ENCODE results near the gene TMEM141.

The TMEM141 gene

DNA sequence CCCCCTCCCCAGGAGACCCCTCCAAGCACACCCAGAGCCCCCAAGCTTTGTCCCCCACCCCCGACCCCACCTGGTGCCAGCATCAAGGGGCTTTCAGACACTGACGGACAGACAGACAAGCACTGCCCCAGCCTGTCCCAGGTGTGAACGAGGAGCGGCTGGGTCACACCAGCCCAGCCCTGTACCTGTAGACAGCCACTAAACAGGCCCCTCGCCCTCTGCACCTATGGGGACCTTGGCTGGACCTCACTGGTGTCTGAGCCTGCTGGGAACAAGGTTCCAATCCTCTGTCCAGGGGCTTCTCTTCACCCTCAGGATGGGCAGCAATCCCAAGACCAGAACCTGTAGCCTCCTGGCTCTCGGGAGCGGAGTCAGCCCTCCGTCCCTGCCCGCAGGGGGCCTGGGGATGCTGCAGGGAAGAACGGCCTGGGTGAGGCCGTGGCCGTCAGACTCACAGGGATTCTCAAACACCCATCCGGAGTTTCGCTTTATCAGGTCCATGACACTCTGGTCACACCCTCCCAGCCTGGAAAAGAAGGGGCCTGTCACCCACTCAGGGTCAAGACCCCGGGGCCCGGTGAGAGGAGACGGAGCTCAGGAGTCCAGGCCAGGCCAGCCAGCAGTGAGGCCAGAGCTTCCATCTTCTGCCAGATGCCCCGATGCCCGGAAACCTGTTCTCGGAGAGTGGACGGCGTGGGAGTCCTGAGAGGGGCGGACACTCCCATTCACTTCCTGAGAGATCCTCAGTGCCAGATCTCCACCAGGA lies 45.6 kb upstream of the TMEM141 start:
- POLR2A ChIA-PET: interaction anchor here (2.1 kb wide), 1 partner anchor 17 kb away, joined by 17 read pairs; no protein-coding TSS in a partner anchor
- no peak for DNase-seq (ENCODE audit: low read depth, low spot score)

DNA sequence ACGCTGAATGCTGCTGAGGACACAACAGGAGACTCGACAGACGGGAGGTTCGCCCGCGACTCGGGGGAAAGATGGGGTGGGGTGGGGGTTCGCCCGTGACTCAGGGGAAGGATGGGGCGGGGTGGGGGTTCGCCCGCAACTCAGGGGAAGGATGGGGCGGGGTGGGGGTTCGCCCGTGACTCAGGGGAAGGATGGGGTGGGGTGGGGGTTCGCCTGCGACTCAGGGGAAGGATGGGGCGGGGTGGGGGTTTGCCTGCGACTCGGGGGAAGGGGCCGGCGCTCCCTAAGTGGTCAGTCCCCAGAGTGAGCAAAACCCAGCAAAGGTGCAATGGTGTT lies 45.0 kb upstream of the TMEM141 start:
- DNase-seq (ENCODE audit: low read depth, low spot score): no peak
- ChIA-PET CTCF (interaction anchor here (1.5 kb wide), 1 partner anchor 20 kb away, joined by 3 read pairs; no protein-coding TSS in a partner anchor), POLR2A (no interaction called here)
- H3K4me3 ChIP-seq (ENCODE audit: low read depth, low read length): no peak overlapping the region
- TF ChIP-seq, protein P1, sequence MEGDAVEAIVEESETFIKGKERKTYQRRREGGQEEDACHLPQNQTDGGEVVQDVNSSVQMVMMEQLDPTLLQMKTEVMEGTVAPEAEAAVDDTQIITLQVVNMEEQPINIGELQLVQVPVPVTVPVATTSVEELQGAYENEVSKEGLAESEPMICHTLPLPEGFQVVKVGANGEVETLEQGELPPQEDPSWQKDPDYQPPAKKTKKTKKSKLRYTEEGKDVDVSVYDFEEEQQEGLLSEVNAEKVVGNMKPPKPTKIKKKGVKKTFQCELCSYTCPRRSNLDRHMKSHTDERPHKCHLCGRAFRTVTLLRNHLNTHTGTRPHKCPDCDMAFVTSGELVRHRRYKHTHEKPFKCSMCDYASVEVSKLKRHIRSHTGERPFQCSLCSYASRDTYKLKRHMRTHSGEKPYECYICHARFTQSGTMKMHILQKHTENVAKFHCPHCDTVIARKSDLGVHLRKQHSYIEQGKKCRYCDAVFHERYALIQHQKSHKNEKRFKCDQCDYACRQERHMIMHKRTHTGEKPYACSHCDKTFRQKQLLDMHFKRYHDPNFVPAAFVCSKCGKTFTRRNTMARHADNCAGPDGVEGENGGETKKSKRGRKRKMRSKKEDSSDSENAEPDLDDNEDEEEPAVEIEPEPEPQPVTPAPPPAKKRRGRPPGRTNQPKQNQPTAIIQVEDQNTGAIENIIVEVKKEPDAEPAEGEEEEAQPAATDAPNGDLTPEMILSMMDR (IDR thresholded peaks at IDR 0.05; ENCODE audit: insufficient read depth, low read length, missing control alignments): no peak

More for the DNA sequence above, 45.6 kb upstream of the TMEM141 start:
- CTCF ChIA-PET: interaction anchor here (0.9 to 2.5 kb wide), 4 partner anchors 13 to 38 kb away, joined by 3 to 9 read pairs (median 3); partner anchors contain the start of gene LCN8
- TF ChIP-seq, protein P1 (IDR thresholded peaks at IDR 0.05; ENCODE audit: insufficient read depth, low read length, missing control alignments): no peak
- no peak overlapping the region for H3K4me3 ChIP-seq (ENCODE audit: low read depth, low read length)

GRCh38 chr9:136746621-136747020 lies 44.5 kb upstream of the TMEM141 start:
- H3K4me3 ChIP-seq (ENCODE audit: low read depth, low read length): no peak overlapping the region
- DNase-seq (ENCODE audit: low read depth, low spot score): no peak
- ChIA-PET POLR2A (no interaction called here), CTCF (interaction anchor here (1.6 kb wide), 1 partner anchor 23 kb away, joined by 3 read pairs; no protein-coding TSS in a partner anchor)
- TF ChIP-seq, protein P1 (IDR thresholded peaks at IDR 0.05; ENCODE audit: insufficient read depth, low read length, missing control alignments): no peak

GRCh38 chr9:136747161-136748060 lies 43.7 kb upstream of the TMEM141 start:
- POLR2A ChIA-PET: no interaction called here
- CTCF ChIA-PET: interaction anchor here (1.1 to 1.6 kb wide), 2 partner anchors 13 to 22 kb away, joined by 3 to 4 read pairs; no protein-coding TSS in a partner anchor
- TF ChIP-seq, protein P1 (IDR thresholded peaks at IDR 0.05; ENCODE audit: insufficient read depth, low read length, missing control alignments): no peak
- H3K4me3 ChIP-seq (ENCODE audit: low read depth, low read length): no peak overlapping the region
- DNase-seq (ENCODE audit: low read depth, low spot score): no peak

DNA sequence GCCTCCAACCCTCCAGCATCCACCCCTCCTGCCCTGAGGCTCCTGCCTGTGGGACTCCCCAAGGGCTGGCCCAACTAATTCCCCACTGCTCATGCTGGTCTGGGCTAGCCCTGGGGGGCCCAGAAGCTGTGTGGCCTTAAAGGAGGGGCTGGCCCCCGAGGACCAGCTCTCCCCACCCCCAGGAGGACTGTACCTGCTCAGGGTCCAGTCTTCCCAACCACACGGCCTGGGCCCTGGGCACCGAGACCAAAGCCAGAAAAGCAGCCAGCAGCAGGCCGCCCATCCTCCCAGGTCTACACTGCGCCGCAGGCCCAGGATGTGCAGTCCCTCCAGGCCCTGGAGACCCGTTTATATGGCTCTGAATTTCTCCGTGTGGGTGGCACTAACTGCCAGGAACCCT lies 42.9 kb upstream of the TMEM141 start, which contains the start of gene LCN6:
Gene LCN6, minus strand, starts transcription at position 325 of the 400 bp plus-strand sequence. Its CDS starts 42 bp downstream, at position 283.
- H3K4me3 ChIP-seq (ENCODE audit: low read depth, low read length): no peak within 1 kb of the TSS
- ChIA-PET CTCF (interaction anchor here (1.1 kb wide), 1 partner anchor 12 kb away, joined by 4 read pairs; no protein-coding TSS in a partner anchor), POLR2A (no interaction called here)
- no peak for DNase-seq (ENCODE audit: low read depth, low spot score)
- TF ChIP-seq, protein P1 (IDR thresholded peaks at IDR 0.05; ENCODE audit: insufficient read depth, low read length, missing control alignments): no peak

All from AG04449 (cell line).